ENCODE measurements around the gene BTBD17.
"Not testable (repeated sequence)": the region's sequence is repeated elsewhere in the genome, so short reads cannot be mapped to it uniquely, and the experiment has no call there.

The BTBD17 gene, protein sequence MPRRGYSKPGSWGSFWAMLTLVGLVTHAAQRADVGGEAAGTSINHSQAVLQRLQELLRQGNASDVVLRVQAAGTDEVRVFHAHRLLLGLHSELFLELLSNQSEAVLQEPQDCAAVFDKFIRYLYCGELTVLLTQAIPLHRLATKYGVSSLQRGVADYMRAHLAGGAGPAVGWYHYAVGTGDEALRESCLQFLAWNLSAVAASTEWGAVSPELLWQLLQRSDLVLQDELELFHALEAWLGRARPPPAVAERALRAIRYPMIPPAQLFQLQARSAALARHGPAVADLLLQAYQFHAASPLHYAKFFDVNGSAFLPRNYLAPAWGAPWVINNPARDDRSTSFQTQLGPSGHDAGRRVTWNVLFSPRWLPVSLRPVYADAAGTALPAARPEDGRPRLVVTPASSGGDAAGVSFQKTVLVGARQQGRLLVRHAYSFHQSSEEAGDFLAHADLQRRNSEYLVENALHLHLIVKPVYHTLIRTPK
- total RNA-seq: 0 to 0.13 (median 0) reads per million in 9 experiments

GRCh38 chr17:74361230-74362068, at the start of gene BTBD17:
Gene BTBD17 (minus strand): TSS chr17:74361868. CDS start chr17:74361819, 49 bp downstream.
- ATAC-seq (replicated peaks) (peak; percentile 44), DNase-seq (peak; percentile 26 to 36 (median 33))
- no peak within 1 kb of the TSS for H3K4me3 Mint-ChIP-seq
- no peaks in the 10 kb centered on the region for H3K36me3 Mint-ChIP-seq (ENCODE audit: insufficient read depth)
- no peak within 1 kb of the TSS for H3K27ac Mint-ChIP-seq
- H3K9me3 Mint-ChIP-seq: no peaks in the 10 kb centered on the region
- peaks cover 0 to 9% of the 10 kb centered on the region in 2 donors for H3K4me1 Mint-ChIP-seq (ENCODE audit: low read depth in 2 of 2)
- H3K27me3 Mint-ChIP-seq: peaks cover 22 to 66% of the 10 kb centered on the region in 2 donors

- DNase-seq (no peak), ATAC-seq (replicated peaks) (no peak)
- H3K27ac Mint-ChIP-seq: no peak overlapping the region
- no peaks in the 10 kb centered on the region for H3K36me3 Mint-ChIP-seq (ENCODE audit: insufficient read depth)
- H3K4me1 Mint-ChIP-seq (ENCODE audit: low read depth in 2 of 2): peaks cover 3 to 5% of the 10 kb centered on the region in 2 donors
- H3K27me3 Mint-ChIP-seq: peaks cover 7 to 28% of the 10 kb centered on the region in 2 donors
- H3K9me3 Mint-ChIP-seq: no peaks in the 10 kb centered on the region
- H3K4me3 Mint-ChIP-seq: no peak overlapping the region
Measured at GRCh38 chr17:74410001-74410443, 48.4 kb upstream of the BTBD17 start.

- Mint-ChIP-seq H3K4me1 (ENCODE audit: low read depth in 2 of 2) (peaks cover 3 to 5% of the 10 kb centered on the region in 2 donors), H3K9me3 (no peaks in the 10 kb centered on the region), H3K4me3 (no peak overlapping the region), H3K27ac (no peak overlapping the region), H3K27me3 (peaks cover 14 to 39% of the 10 kb centered on the region in 2 donors), H3K36me3 (ENCODE audit: insufficient read depth) (no peaks in the 10 kb centered on the region)
- DNase-seq: no peak
- no peak for ATAC-seq (replicated peaks)
Measured at GRCh38 chr17:74408815-74409214, 47.1 kb upstream of the BTBD17 start.

GRCh38 chr17:74408262-74408661, 46.6 kb upstream of the BTBD17 start:
- no peak for ATAC-seq (replicated peaks)
- no peak for DNase-seq
- Mint-ChIP-seq H3K4me3 (no peak overlapping the region), H3K9me3 (no peaks in the 10 kb centered on the region), H3K36me3 (ENCODE audit: insufficient read depth) (no peaks in the 10 kb centered on the region), H3K4me1 (ENCODE audit: low read depth in 2 of 2) (peaks cover 3 to 5% of the 10 kb centered on the region in 2 donors), H3K27me3 (peaks cover 14 to 39% of the 10 kb centered on the region in 2 donors), H3K27ac (no peak overlapping the region)

- Mint-ChIP-seq H3K4me1 (ENCODE audit: low read depth in 2 of 2) (peaks cover 3 to 5% of the 10 kb centered on the region in 2 donors), H3K36me3 (ENCODE audit: insufficient read depth) (no peaks in the 10 kb centered on the region), H3K9me3 (no peaks in the 10 kb centered on the region), H3K27ac (no peak overlapping the region), H3K27me3 (peaks cover 12 to 36% of the 10 kb centered on the region in 2 donors), H3K4me3 (no peak overlapping the region)
- DNase-seq (no peak), ATAC-seq (replicated peaks) (no peak)
Measured at GRCh38 chr17:74407384-74407783, 45.7 kb upstream of the BTBD17 start.

GRCh38 chr17:74405311-74405710, 43.6 kb upstream of the BTBD17 start:
- ATAC-seq (replicated peaks): not testable (repeated sequence)

DNA sequence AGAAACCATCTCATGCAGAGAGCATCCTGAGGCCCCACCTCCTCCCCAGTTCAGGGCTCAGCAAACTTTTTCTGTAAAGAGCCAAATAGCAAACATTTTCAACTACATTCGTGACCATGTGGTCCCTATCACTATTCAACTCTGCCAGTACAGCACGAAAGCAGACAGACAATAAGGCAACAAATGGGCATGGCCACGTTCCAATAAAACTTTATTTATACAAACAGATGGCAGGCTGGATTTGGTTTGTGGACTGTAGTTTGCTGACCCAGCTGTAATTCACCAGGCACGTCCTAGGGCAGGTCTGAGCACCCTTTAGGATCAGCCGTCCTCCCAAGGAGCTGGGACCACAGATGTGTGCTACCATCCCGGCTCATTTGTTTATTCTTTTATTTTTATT, 43.1 kb upstream of the BTBD17 start:
- H3K27me3 Mint-ChIP-seq: peaks cover 17 to 27% of the 10 kb centered on the region in 2 donors
- no peaks in the 10 kb centered on the region for H3K36me3 Mint-ChIP-seq (ENCODE audit: insufficient read depth)
- no peaks in the 10 kb centered on the region for H3K9me3 Mint-ChIP-seq
- ATAC-seq (replicated peaks) (no peak), DNase-seq (no peak)
- peaks cover 3 to 5% of the 10 kb centered on the region in 2 donors for H3K4me1 Mint-ChIP-seq (ENCODE audit: low read depth in 2 of 2)
- no peak overlapping the region for H3K4me3 Mint-ChIP-seq
- H3K27ac Mint-ChIP-seq: no peak overlapping the region

More at GRCh38 chr17:74405311-74405710, 43.6 kb upstream of the BTBD17 start:
- DNase-seq; H3K4me3 Mint-ChIP-seq; H3K27ac Mint-ChIP-seq; H3K4me1 Mint-ChIP-seq (ENCODE audit: low read depth in 2 of 2); H3K36me3 Mint-ChIP-seq (ENCODE audit: insufficient read depth); H3K9me3 Mint-ChIP-seq: not testable (repeated sequence)
- H3K27me3 Mint-ChIP-seq: peaks cover 17 to 29% of the 10 kb centered on the region in 2 donors

DNA sequence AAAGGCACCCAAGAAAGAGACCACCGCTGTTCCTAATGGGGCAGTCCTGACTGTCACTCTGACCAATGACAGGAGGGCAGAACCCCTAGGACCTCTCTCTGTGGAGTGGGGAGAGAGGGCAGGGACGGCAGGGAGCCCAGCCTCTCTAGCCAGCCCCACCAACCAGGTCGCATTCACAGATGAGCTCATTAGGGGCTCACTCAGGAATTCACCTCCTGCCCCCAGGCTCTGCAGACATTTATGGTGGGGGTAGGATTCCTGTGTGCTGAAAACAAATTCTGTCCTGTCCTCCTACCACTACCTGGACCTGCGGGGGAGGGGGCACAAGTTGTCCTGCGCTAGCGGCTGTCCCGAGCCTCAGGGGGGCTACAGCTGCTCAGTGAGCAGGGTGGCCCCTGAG, 42.5 kb upstream of the BTBD17 start:
- DNase-seq: no peak
- H3K9me3 Mint-ChIP-seq: no peaks in the 10 kb centered on the region
- ATAC-seq (replicated peaks): no peak
- H3K36me3 Mint-ChIP-seq (ENCODE audit: insufficient read depth): no peaks in the 10 kb centered on the region
- no peak overlapping the region for H3K27ac Mint-ChIP-seq
- no peak overlapping the region for H3K4me3 Mint-ChIP-seq
- peaks cover 17 to 27% of the 10 kb centered on the region in 2 donors for H3K27me3 Mint-ChIP-seq
- H3K4me1 Mint-ChIP-seq (ENCODE audit: low read depth in 2 of 2): peaks cover 3 to 5% of the 10 kb centered on the region in 2 donors

GRCh38 chr17:74403512-74404137, 42.0 kb upstream of the BTBD17 start:
- DNase-seq: no peak
- H3K27ac Mint-ChIP-seq: no peak overlapping the region
- H3K27me3 Mint-ChIP-seq: peaks cover 17 to 27% of the 10 kb centered on the region in 2 donors
- no peaks in the 10 kb centered on the region for H3K9me3 Mint-ChIP-seq
- no peaks in the 10 kb centered on the region for H3K36me3 Mint-ChIP-seq (ENCODE audit: insufficient read depth)
- no peak for ATAC-seq (replicated peaks)
- no peak overlapping the region for H3K4me3 Mint-ChIP-seq
- peaks cover 3 to 5% of the 10 kb centered on the region in 2 donors for H3K4me1 Mint-ChIP-seq (ENCODE audit: low read depth in 2 of 2)

DNA sequence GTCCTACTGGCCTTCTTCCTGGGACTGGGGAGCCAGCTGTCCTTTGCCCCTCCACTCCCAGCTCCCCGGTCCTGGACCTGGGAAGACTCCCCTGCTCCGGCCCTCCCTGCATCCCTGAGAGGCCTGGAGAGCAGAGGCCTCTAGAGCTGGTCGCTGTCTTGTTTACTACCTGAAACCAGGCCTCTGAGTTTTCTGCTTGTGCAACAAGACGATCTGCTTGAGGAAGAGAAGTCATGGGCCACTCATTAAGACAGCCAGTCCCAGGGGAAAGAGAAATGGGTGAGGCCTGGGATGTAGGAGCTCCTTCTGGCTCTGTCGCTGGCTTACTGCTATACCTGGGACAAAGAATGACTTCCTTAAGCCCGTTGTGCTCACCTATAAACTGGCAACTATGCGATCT, 40.4 kb upstream of the BTBD17 start:
- no peaks in the 10 kb centered on the region for H3K36me3 Mint-ChIP-seq (ENCODE audit: insufficient read depth)
- no peak overlapping the region for H3K4me3 Mint-ChIP-seq
- DNase-seq (no peak), ATAC-seq (replicated peaks) (no peak)
- no peaks in the 10 kb centered on the region for H3K9me3 Mint-ChIP-seq
- peaks cover 17 to 27% of the 10 kb centered on the region in 2 donors for H3K27me3 Mint-ChIP-seq
- H3K27ac Mint-ChIP-seq: no peak overlapping the region
- H3K4me1 Mint-ChIP-seq (ENCODE audit: low read depth in 2 of 2): peaks cover 3% of the 10 kb centered on the region in 2 donors

DNA sequence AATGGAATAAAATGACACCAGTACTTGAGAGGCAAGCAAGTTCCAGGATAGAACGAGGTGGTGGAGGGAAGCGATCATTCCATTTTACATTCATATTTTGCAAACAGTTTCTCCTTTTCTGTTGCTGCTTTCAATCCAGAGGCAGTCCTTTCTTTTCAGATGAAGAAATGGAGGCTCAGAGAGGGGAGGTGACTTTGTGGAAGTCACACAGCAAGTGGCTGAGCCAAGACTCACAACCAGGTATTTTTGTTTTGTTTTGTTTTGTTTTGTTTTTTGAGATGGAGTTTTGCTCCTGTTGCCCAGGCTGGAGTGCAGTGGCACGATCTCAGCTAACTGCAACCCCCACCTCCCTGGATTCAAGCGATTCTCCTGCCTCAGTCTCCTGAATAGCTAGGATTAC, 34.9 kb upstream of the BTBD17 start:
- Mint-ChIP-seq H3K4me1 (ENCODE audit: low read depth in 2 of 2) (peaks cover 0 to under 1% of the 10 kb centered on the region in 2 donors), H3K36me3 (ENCODE audit: insufficient read depth) (no peaks in the 10 kb centered on the region), H3K27ac (no peak overlapping the region), H3K9me3 (no peaks in the 10 kb centered on the region), H3K27me3 (peaks cover 11% of the 10 kb centered on the region in 2 donors), H3K4me3 (no peak overlapping the region)
- no peak for DNase-seq
- no peak for ATAC-seq (replicated peaks)

DNA sequence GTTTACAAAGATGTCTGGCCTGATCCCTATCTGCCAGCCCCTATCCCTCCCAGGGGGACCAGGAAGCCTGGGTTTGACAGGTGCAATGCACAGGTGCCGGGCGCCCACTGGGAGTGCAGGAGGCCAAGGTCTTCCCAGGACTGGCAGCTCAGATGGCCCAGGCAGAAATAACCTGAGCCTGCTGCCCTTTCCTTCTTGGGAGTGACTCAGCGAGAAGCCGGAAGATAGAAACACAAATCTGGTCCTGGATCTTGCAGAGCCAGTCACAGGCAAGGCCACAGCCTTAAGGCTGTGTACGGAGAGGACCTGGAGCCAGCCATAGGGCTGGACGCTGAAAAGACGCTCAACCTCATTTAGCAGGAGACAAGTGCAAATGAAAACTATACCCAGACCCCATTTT, 33.3 kb upstream of the BTBD17 start:
- Mint-ChIP-seq H3K27ac (no peak overlapping the region), H3K27me3 (peaks cover 10% of the 10 kb centered on the region in 2 donors), H3K36me3 (ENCODE audit: insufficient read depth) (no peaks in the 10 kb centered on the region), H3K4me1 (ENCODE audit: low read depth in 2 of 2) (peaks cover 0 to 2% of the 10 kb centered on the region in 2 donors), H3K9me3 (no peaks in the 10 kb centered on the region), H3K4me3 (no peak overlapping the region)
- ATAC-seq (replicated peaks) (no peak), DNase-seq (no peak)
